ENCODE measurements around the gene GOT1. TPM values are rescaled to one million over a fixed set of nuclear protein-coding genes. Genes with fewer than 3 reads are reported as not detected.

GOT1 gene
- total RNA-seq, 4 donors from 2014 or later = 45.8 to 65.1 (median 51.0) TPM

DNA sequence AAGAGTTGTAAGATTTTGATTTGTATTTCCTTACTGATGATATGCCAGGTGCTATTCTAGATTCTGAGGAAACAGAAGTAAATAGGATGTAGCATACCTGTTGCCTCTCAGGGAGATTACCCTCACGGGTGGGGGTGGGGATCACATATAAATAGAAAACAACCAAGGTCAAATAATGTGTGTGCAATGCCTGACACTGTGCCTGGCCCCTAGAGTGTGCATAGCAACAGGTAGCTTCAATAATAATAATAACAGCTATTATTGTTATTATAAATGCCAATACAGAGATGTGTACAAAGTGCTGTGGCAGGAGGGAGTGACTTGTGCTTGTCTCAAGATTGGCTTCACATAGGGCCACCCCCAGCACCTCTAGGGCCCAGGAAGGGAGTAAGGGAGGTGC lies 77.2 kb downstream of the GOT1 start:
- Histone ChIP-seq H3K36me3 (peaks cover 0 to 5% (median 0%) of the 10 kb centered on the region in 3 donors), H3K9me3 (no peaks in the 10 kb centered on the region), H3K4me3 (no peak overlapping the region), H3K4me1 (no peaks in the 10 kb centered on the region), H3K27me3 (no peaks in the 10 kb centered on the region), H3K27ac (no peak overlapping the region)
- DNase-seq = no peak
- intact Hi-C loops (cut with DNase I) = no loop called here
- WGBS, 2 donors = 64 to 86% methylated on average over 1 of the region's 1 CpG
- TF ChIP-seq CTCF (IDR thresholded peaks at IDR 0.05) (no peak), POLR2A (IDR thresholded peaks at IDR 0.05) (no peak)

- no peak for DNase-seq
- H3K9me3 ChIP-seq = no peaks in the 10 kb centered on the region
- H3K4me1 ChIP-seq = no peaks in the 10 kb centered on the region
- no peak overlapping the region for H3K27ac ChIP-seq
- intact Hi-C loops (cut with DNase I) = no loop called here
- 90 to 94% methylated on average over 5 of the region's 5 CpGs for WGBS, 2 donors
- H3K36me3 ChIP-seq = no peaks in the 10 kb centered on the region
- no peak overlapping the region for H3K4me3 ChIP-seq
- no peaks in the 10 kb centered on the region for H3K27me3 ChIP-seq
- TF ChIP-seq POLR2A (IDR thresholded peaks at IDR 0.05) (no peak), CTCF (IDR thresholded peaks at IDR 0.05) (no peak)
These were observed 82.8 kb downstream of the GOT1 start for GRCh38 chr10:99347672-99348071.

Other genes with a start within 250 kb of the GOT1 start
- 1 to 10 TPM in 2 of 4 donors, under 1 TPM in 2; 0.47 to 5.3 (median 2.6) TPM for gene HPSE2, start 194.8 kb downstream of the GOT1 start, total RNA-seq
- 1 to 10 TPM; 1.8 to 2.7 (median 2.1) TPM for gene CNNM1, start 101.3 kb downstream of the GOT1 start, total RNA-seq
- gene NKX2-3, start 102.3 kb upstream of the GOT1 start, total RNA-seq = under 1 TPM in 2 of 4 donors, not detected in 2; 0.19 to 0.40 TPM
- 10 to 100 TPM; 13.8 to 38.0 (median 31.6) TPM for gene SLC25A28, start 189.8 kb upstream of the GOT1 start, total RNA-seq
- gene ENTPD7, start 228.9 kb upstream of the GOT1 start, total RNA-seq = 10 to 100 TPM in 3 of 4 donors, 1 to 10 TPM in 1; 9.0 to 31.7 (median 16.5) TPM

Data from esophagus squamous epithelium (tissue), 5 donors.